ENCODE data around the gene DDX19B.

- TF ChIP-seq POLR2AphosphoS5 (IDR thresholded peaks at IDR 0.05) (no peak), CTCF (IDR thresholded peaks at IDR 0.05) (no peak), POLR2A (IDR thresholded peaks at IDR 0.05) (no peak)
Measured at GRCh38 chr16:70341600-70341999, 42.6 kb downstream of the DDX19B start.

Measured in sigmoid colon (tissue), 4 donors.